ENCODE data around the gene CMKLR1.

Gene CMKLR1

GRCh38 chr12:108313606-108314351 lies 25.3 kb downstream of the CMKLR1 start:
- DNase-seq, result no peak

DNA sequence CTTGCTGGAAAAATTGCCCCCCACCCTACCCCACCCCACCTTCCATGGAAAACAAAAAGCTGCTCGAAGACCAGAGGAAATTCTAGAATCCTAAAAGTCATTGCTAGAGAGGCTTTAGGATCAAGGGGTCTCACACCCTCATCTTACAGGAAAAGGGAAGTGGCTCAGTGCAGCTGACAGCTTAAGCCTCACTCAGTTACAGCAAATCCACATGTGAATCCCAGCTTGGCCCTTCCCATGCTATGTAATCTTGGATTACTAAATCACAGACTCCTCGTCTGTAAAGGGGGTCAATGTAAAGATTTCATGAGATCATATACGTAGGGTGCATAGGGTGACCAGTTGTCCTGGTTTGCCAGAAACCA lies 25.9 kb downstream of the CMKLR1 start:
- no peak for DNase-seq

DNA sequence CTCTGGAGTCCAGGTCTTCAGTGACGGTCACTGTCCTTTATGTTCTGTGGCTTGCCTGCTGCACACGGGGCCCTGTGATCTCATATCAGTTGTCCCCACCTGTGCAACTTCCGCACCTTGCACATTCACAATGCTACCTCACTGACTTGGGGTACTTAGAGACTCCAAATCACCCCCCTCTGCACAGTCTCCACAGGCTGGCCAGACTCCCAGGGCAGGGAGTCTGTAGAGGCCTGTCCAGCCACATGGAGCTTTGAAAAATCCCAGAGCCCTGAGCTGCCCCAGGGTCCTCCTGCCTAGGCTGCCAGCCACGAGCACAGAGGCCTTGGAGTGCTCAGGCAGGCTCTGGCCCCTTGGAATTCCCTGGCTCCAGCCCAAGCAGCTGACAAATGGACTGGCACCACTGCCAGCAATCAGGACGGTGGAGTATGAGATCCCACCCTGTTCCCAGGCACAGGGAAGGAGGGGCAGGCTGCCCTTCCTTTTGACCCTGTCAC lies 26.4 kb downstream of the CMKLR1 start:
- no peak for DNase-seq

- no peak for DNase-seq
These were observed 26.9 kb downstream of the CMKLR1 start for GRCh38 chr12:108312073-108312659.

DNA sequence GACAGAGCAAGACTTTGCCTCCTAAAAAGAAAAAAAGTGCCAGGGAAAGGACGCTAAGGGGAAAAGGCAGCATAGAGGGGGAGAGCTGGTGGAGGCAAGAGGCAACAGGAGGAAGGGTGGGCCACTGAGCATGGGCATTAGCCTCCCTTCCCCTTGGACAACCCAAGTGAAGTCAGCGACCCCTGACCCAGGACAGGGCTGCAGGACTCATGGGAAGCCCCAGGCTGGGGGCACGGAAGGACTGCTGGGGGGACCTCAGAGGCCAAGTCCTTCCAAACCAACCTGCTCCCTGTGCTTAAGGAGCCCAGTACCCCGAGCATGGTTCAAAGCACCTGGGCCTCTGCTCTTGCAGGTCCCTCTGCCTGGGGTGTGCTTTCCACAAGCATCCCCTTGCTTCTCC lies 27.5 kb downstream of the CMKLR1 start:
- no peak for DNase-seq

GRCh38 chr12:108310489-108310888 lies 28.6 kb downstream of the CMKLR1 start:
- no peak for DNase-seq

DNA sequence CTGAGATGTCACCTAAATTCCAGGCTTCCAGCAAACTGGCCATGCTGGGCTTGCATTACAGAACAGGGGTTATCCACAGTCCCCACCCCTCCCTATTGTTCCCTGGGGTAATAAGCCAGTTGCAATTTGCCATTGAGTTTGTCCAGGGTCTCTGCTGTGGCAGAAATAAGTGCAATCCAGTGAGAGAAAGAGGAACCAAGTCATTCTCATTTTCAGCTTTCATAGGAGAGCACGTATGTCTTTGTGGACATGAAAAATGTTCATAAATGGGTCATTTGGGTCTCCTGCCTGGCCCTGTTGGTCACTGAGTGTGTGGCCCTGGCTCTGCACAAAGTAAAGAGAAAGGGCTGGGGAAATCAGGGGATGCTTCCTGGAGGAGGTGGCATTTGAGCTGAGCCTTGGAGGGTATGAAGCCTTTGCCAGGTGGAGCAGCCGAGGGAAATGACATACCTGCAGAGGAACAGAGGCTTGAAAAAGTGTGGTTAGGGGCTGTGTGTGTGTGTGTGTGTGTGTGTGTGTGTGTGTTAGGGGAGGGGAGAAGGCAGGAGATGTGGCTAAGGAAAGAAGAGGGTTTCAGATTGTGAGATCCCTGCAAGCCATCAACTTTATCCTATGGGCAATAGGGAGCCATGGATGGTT lies 29.3 kb downstream of the CMKLR1 start:
- DNase-seq, result no peak

DNA sequence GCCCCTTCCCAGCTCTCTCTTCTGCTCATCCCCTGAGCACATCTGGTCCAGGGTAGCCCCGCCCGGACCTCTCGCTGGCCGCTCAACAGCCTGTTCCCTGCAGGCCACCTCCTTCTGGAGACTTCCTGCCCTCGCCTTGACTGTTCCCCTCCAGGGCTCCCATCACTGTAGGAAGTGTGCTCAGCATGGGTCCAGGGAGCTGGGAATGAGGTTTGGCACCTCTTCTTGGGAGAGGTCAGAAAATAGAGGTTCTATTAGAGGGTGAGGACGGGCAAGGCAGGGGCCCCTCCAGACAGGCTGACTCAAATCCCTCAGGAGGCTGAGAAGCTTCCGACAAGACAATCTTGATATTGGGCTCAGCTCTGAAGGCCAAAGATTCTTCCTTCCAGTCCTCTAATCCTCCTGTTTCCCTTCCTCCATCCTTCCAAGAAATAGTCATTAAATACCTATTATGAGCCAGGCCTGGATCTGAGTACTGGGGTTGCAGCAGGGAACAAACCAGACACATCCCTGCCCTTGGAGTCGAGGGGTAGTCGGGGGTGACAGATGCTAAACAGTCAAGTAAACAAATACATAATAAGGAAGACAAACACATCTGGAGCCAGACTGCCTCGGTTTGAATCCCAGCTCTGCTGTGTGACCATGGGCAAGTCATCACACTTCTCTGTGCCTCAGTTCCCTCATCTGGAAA lies 30.6 kb downstream of the CMKLR1 start:
- DNase-seq, result no peak

DNA sequence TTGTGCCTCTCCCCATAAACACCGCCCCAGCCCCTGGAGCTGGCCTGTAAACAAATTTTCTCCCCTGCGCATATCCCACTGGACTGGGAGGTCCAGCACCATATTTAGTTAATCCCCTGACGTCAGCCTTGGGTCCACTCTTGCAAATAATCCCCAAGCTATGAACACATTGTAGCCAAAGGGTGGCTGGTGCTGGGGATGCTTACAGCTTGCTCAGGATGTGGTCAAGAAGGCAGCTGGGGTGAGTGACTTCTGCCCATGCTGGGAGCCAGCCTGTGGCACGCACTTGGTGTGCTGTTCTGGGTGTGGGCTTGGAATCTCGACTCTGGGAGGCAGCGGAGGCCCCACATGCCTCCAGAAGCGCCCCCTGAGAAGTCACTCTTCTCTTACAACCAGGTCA lies 32.1 kb downstream of the CMKLR1 start:
- DNase-seq, result no peak

DNA sequence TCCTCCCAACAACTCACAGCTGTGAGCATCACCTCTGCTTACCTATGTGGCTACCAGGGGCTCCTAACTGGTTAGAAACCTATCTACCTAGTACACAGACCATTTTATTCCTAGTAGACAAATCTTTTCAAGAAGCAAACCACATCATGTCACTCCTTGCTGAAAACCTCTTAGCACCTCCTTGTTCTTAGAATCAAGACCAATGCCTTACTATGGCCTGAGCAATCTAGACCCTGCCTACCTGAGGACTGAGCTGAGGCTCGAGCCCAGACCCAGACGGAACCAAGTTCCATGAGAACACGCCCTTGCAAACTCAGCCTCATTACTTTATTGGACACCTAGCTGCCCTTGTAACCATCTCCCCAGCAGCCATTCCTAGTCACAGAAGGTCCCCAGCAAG lies 32.6 kb downstream of the CMKLR1 start:
- DNase-seq, result no peak

DNA sequence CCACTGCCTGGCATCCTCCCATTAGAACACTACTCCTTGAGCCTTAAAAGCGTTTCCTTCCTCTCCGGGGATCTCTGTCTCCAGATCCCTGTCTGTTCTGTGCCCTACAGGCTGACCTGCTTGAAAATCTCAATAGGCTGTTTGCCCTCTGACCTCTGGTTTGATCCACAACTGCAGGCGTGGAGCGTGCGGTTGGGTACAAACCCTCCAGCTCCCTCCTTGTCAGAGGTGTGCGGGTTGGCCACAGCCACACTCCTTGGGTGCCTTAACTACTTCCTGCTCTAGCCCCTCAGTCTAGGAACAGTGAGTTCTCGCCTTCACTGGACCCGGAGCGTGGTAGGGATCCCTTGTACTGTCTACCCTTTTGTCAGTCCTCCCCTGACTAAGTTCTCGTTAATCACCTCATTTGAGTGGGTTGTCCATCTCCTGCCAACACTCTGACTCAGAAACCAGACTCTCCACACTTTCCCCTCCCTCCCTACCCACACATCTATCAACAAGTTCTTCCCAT lies 33.1 kb downstream of the CMKLR1 start:
- DNase-seq, result no peak

GRCh38 chr12:108305520-108305919 lies 33.6 kb downstream of the CMKLR1 start:
- no peak for DNase-seq

GRCh38 chr12:108304633-108305032 lies 34.5 kb downstream of the CMKLR1 start:
- DNase-seq, result no peak

DNA sequence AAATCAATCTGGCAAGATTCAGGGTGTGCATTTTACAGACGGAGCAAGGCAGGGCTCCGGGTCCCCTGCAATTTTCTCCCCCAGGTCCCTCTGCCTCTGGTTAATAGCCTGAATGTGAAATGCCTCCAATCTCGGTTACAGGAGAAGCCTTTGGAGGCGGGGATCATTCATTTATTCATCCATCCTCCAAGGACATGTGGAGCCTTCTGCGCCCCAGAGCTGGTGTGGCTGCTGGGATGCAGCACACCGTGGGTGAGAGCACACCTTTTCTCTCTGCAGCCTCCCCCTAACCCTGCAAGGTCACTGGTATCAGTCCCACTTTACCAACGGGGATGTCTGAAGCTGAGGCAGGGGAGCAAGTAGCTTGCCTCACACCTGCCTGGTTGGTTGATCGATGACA lies 35.4 kb downstream of the CMKLR1 start:
- DNase-seq, result no peak

GRCh38 chr12:108302403-108303311 lies 36.5 kb downstream of the CMKLR1 start:
- DNase-seq, result no peak

- DNase-seq, result no peak
These were observed 37.1 kb downstream of the CMKLR1 start for GRCh38 chr12:108302016-108302402.

DNA sequence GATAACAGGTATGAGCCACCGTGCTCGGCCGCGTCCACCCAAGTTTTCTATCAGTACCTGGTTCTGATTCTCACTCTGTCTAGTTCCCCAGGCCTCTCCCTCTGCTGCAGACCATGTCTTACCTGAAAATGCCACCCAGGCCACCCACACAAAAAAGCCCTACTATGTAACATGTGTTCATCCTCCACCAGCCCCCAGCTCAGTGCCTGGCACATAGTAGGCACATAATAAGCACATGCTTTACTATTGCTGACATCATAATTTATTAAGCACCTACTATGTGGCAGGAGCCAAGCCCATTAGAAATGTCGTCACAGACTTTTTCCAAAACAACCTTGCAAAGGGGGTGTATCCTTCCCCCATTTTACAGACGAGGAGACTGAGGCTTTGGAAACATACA lies 37.8 kb downstream of the CMKLR1 start:
- no peak for DNase-seq

DNA sequence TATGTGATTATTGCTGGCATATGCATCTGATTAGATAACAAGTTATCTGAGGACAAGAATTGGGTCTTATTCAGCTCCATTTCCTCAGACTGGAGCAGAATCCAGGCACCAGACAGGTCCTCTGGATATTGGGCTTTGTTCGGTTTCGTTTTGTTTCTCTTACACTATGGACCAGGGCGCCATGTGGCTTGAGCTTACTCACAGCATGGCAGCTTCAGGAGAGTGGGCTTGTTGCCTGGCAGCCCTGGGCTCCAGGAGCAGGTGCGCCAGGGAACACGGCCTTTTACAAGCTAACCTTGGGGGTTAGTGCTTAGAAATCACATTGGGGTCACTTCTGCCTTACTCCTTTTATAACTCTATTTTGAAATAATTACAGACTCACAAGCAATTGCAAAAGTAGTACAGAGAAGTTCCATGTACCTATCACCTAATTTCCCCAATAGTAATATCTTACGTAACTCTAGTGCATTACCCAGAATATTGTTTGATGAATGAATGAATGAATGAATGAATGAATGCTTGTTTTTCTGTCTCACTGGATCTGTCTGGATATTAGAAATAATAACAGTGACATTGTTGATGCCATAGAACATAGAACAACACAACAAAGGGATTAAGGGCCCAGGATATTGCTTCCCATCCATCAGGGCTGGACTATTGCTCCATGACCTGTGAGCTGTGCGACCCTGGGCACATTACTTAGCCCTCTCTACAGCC lies 39.0 kb downstream of the CMKLR1 start:
- DNase-seq, result no peak

- DNase-seq, result no peak
These were observed 39.6 kb downstream of the CMKLR1 start for GRCh38 chr12:108299516-108299915.

DNA sequence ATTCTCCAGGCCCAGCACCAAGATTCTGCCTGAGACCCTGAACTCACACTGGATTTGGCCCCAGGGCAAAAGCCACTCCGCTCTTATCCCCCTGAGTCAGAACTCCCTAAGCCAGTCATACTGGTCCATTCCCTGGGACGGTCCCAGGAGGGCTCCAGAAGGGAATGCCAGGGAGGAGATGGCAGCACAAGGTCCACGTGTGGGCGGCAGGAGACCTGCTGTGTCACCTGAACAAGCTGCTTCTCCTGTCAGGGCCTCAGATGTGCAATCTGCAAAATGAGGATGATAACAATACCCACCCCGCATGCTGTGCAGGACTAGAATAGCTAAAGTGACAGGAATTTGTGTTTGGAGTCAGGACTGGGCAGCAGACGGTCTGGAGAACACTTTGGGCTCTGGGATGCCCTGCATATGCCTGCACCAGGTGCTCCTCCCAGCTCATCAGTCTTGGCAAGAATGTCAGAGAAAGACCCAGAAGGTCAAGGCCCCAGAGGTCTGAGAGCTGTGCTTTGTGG lies 40.3 kb downstream of the CMKLR1 start:
- DNase-seq, result no peak

All from NCI-H1436 (cell line).